ENCODE results near the gene ID2.

The ID2 gene

DNA sequence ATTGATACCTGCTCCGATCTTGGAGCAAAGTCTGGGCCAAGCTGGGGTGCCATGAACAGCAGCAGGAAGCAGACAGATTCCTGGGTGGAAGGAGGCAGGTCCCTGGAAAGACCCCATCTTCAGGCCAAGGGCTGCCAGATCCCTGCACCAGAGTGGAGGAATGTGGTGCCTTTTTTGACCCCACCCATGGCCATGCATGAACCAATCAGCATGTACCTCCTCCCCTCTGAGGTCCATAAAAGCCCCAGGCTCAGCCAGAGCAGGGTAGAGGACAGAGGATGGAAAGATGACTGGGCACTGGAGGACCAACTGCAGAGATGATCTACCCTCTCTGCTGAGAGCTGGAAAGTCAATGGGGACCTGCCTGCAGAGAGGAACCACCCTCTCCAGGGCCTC, 34.4 kb upstream of the ID2 start:
- in situ Hi-C loops (cut with MboI; ENCODE audit: low sequenced_read_pairs) = no loop called here

DNA sequence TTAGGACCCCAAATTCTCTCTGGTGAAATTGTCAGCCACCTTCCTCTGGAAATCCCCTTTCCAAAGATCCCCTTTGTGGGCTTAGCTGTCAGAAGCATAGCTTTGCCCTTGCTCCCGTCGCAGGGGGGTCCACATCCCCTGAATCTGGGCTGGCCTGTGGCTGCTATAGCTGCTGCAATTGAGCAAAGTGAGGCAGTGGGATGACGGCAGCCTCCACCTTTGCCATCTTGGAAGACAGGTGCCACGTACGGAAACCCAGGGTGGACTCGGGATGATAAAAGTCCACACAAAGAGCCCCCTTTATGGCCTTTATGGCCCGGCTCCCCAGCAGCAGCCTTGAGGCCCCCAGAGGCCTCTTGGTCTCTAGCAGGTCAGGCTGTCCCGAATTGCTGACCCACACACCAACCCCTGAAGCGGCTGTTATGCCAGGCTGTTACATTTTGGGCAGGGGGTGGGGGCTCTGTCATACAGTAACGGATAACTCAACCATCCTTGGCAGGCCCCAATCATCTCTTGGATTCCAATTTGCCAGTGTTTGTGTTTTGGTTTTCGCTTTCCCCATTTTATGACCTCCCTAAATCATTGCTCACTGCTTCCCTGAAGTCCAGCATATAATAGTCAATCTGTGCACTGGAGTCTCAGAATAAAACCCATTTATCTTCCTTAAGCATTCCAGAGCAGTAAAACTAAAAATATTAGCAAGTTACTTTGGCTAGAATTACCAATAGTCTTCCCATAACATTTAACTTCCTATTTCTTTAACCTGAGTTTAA, 33.2 kb upstream of the ID2 start:
- in situ Hi-C loops (cut with MboI; ENCODE audit: low sequenced_read_pairs) = no loop called here

DNA sequence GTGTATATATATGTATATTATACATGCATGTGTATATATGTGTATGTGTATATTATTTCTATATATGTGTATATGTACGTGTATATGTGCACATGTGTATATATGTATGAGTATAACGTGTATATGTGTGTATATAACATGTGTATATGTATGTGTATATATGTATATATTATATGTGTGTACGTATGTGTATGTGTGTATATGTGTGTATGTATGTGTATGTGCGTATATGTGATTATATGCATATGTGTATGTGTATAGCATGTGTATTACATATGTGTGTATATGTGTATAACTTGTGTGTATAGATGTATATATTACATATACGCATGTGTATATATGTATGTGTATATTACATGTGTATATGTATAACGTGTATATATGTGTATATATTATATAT, 32.1 kb upstream of the ID2 start:
- in situ Hi-C loops (cut with MboI; ENCODE audit: low sequenced_read_pairs) = no loop called here

DNA sequence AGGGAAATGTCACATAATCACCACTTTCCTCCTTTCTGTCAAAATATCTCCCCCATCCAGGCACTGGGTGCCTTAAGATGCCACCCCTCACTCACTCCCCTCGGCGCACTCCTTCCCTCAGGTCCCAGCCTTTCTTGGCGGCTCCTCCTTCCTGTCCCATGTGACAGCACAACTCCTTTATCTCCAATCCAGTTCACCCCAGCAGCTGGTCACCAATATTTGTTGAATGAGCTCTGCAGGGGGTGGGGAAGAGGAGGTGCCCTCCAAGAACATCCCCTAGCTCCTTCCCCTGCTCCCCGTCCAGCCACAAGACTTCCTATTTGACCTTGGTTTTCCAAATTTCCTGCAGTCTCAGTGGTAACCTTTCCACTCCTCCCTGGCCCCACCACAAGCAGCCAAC, 31.6 kb upstream of the ID2 start:
- in situ Hi-C loops (cut with MboI; ENCODE audit: low sequenced_read_pairs) = no loop called here

DNA sequence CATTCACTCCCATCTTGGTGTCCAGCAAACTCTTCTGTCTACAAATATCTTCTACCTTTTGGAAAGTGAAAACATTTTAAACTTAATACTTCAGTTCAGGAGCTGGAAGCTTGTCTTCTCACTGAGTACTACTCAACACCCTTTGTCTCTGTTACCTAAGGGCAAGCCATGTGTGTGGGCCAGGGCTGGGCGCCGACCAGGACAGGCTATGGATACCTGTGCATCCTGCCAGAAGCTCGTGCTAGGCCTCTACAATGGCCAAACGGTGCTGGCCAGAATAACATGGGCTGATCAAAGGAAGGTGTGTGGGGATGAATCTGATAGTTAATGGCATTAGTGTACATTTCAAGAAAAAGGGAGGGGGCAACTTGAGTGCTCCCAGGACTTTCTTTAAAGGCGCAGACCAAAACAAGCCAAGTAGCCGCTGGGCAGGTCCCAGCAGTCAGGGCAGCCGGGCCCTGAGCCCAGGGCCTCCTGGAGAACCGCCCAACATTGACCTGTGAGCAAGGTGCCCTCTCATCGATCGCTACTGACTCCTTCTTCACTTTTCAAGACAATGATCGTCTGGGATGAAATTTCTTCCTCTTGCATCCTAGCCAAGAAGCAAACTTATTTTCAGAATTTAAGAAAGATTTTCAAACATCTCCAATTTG, 29.0 kb upstream of the ID2 start:
- in situ Hi-C loops (cut with MboI; ENCODE audit: low sequenced_read_pairs) = no loop called here

DNA sequence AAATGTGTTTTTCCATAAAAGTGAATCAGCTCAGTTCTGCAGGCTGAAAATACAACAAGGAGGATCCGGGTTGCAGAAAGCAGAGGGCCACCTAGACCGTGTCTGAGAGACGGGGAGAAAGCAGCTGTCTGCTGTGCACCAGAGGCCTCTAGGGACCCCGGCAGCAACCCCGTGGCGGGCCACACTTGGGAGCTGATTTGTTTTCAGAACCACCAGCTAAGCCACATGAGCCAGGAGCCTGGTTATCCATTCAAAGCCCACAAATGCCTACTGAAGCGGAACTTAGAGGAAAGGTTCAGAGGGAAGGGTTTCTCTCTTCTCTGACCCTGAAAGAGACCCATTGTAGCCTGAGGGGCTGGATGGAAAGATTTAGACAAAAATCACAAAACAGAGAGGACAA, 28.4 kb upstream of the ID2 start:
- in situ Hi-C loops (cut with MboI; ENCODE audit: low sequenced_read_pairs) = no loop called here

DNA sequence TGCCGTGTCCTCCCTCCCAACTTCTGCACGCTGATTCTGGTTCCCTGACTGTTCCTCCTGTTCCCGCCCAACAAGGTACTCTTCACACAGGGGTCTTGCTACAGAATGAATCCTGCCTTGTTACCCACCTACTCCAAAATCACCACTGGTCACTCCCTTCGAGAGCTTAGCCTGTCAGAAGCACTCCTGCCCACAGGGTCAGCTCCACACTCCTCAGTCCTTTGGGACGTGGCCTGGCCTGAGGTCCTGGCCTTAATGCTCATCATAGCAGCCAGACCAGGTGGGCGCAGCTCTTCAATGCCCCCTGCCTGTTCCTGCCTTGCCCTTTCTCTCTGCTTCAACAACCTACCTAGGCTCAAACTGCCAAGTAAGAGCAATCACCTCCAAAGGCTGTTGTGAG, 27.8 kb upstream of the ID2 start:
- in situ Hi-C loops (cut with MboI; ENCODE audit: low sequenced_read_pairs) = no loop called here

DNA sequence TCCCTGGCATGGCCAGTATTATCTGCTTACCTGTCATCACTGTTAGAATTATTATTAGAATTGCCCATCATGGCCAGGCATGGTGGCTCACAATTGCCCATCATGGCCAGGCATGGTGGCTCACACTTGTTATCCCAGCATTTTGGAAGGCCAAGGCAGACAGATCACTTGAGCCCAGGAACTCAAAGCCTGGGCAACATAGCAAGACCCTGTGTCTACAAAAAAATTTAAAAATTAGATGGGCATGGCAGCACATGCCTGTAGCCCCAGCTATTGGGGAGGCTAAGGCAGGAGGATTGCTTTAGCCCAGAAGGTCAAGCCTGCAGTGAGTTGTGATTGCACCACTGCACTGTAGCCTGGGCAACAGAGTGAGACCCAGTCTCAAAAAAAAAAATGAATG, 27.4 kb upstream of the ID2 start:
- in situ Hi-C loops (cut with MboI; ENCODE audit: low sequenced_read_pairs) = no loop called here

DNA sequence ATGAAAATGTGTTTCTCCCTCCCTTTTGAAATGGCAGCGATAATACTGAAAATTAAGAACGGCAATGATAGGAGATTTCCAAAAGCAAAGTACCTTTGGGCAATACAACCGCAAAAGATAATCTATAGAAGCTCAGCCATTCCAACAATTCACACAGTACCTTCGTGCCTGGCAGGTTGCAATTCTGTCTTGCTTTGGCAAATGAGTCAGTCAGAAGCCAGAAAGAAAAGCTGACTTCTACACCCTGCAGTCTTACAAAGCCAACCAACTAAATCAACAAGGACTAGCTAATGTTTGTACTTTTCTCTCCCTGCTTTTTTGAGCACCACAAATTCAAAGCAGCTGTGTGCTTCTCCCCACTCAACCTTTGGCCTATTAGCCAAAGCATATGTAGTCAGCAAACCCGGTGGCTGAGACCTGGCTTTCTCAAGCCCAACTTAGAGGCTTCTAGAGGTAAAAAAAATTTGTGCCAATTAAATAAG, 25.7 kb upstream of the ID2 start:
- in situ Hi-C loops (cut with MboI; ENCODE audit: low sequenced_read_pairs) = no loop called here

DNA sequence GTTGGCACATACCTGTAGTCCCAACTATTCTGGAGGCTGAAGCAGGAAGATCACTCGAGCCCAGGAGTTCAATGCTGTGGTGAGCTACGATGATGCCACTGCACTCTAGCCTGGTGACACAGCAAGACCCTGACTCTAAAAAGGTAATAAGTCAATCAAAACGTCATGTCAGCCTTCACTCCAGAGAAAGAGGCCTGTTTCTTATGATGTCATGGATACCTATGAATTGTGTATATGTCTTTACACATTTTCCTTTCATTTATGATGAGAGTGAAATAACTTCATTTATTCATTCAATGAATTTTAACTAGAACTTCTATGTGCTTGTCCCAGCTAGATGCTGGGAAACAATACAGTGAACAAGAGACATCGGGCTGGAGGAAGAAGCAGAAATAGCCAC, 25.0 kb upstream of the ID2 start:
- in situ Hi-C loops (cut with MboI; ENCODE audit: low sequenced_read_pairs) = no loop called here

DNA sequence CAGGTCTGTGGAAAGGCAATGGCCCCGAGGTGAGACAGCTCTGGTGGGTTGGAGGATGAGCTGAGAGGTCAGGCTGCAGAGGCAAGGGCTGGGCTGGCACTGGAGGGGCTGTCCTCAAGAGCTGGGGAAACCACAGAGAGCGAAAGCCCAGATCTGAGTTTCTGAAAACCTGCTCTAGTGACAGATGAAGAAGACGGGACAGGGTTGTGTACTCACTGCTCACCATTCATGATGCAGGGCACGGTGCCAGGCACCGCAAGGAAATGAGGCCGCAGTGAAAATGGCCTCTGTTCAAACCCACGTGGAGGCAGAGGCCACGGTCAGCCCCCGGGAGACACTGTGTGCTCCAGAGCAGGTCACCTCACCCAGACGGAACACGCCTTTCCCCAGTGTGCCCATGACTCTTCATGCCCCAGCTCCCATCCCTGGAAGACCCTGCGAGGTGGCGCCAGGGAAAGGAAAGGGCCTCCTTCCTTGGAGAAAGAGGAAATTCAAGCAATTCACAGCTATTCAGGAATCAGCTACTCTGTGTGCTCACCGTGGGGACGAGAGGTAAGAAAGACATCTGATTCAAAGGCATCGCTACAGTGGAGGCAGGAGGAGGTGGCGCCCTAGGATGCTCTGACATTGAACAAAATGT, 24.3 kb upstream of the ID2 start:
- in situ Hi-C loops (cut with MboI; ENCODE audit: low sequenced_read_pairs) = no loop called here

DNA sequence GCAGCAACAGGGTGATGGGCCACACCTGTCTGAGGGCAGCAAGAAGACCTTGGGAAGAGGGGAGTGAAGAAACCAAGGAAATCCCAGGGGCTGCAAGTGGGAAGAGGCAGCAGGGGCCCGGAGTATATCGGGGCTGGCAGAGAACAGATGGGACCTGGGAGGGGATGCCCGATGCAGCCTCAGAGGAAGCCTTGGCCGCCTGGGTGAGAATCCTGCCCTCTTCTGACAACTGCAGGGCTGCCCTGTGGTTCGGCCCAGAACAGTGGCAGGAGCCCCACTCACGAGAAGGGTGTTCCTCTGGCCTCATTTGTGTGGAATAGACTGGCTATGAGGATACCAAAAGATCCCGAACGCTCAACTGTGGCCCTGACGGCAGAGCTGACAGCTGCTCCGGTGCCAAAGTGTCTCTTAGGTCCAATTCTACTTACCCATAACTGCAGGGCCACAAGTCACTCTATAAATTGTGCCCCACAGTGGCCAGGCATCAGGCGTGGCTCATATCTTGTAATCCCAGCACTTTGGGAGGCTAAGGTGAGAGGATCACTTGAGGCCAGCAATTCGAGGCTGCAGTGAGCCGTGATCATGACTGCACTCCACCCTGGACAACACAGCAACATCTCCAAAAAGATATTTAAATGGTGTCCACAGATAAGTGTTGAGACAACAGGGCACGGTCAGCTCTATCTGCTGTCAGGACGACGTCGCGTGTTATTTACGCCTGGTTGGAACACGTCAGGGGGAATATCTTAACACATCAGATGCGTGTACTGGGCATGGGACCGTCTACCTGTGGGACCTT, 23.6 kb upstream of the ID2 start:
- in situ Hi-C loops (cut with MboI; ENCODE audit: low sequenced_read_pairs) = no loop called here

DNA sequence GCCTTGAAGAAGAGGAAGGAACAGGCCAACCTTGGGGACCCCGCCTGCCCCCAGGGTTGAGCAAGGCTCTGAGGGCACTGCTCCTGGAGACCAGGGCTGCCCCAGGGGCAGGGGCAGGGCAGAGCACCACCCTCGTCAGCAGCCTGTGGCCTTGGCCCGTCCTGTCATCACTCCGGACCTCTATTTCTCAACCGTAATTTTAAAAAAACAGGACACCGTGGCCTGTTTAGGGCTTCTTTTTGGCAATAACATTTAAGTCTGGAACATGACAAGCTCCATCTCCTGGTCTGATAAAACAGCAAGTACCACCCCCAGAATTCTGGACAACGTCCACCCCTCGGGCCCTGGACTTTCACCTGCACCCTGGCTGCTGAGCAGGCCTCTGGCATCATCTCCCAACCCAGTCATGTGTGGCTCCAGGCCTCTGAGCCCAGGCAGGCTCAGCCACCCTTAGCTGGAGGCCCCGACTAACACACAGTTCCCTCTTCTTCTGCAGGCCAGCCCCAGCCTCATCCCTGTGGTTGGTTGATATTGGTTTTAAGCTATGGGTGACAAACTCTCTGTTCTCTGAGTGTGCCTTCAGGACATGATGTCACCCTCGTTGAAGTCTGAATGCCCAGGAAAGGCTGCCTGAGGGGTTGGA, 22.6 kb upstream of the ID2 start:
- in situ Hi-C loops (cut with MboI; ENCODE audit: low sequenced_read_pairs) = no loop called here

DNA sequence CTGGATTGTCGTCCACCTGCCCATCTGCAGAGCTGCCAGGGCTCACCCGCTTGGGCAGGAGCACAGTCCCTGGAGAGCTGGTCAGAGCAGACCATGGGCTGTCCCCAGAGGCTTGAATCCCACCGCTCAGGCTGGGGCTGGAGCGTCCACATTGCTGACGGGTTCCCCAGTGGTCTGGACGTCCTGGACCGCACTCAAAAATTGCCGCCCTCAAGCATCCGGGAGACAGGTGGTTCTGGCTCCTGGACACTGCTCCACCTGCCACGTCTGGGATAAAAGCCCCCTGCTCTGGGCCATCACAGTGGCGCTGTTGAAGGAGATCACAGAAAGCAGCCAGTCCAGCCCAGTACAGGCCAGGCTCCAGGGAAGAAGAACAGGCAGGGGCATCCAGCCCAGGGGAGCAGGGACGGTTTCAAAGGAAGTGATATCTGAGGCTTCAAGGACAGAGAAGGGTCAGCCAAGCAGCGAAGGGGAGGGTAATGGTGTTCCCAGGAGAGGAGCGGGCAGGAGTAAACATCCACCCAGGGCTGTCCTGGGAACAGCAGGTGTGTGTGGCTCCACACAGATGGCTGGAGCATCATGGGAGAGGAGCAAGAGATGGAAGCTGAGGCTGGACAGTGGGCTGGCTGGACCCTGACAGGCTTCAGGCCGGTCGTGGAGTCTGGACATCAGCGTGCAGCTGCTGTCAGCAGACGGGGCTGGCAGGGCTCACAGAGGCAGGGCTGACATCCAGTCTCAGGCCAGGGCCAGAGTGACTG, 21.9 kb upstream of the ID2 start:
- in situ Hi-C loops (cut with MboI; ENCODE audit: low sequenced_read_pairs) = no loop called here

DNA sequence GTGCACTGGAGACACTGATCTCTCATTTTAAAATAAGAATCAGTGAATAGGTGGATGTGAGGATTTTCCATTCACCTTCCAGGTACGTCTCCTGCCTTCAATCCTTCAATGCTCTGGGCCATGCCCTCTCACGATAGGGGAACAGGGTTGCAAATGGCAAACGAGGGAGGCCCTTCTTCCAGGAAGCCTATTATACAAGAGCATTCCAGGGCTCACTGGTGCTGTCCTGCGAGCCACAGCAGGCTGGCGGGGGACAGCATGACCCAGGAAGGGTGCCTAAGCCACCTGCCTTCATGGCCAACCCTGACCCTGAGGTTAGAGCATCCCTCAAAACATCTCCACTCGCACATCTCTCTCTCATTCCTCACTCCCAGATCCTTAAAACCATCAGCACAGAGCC, 20.6 kb upstream of the ID2 start:
- in situ Hi-C loops (cut with MboI; ENCODE audit: low sequenced_read_pairs) = no loop called here

DNA sequence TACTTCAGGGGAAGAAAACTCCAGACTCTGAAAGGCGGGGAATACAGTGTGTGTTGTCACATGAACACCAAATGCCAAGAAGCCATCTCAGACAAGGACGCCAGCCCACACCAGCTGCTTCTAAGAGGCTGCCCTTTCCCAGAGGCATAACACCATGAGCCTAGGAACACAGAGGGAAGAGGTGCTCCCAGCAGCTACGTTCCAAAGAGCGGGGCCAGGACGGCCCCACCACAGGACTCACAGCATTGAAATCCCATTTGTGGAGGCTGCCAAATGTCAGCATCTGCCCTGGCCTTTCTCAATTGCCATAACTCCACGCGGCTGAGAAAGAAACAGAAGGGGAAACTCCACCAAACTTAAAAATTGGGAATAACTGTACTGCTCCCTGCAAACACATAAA, 20.1 kb upstream of the ID2 start:
- in situ Hi-C loops (cut with MboI; ENCODE audit: low sequenced_read_pairs) = no loop called here

DNA sequence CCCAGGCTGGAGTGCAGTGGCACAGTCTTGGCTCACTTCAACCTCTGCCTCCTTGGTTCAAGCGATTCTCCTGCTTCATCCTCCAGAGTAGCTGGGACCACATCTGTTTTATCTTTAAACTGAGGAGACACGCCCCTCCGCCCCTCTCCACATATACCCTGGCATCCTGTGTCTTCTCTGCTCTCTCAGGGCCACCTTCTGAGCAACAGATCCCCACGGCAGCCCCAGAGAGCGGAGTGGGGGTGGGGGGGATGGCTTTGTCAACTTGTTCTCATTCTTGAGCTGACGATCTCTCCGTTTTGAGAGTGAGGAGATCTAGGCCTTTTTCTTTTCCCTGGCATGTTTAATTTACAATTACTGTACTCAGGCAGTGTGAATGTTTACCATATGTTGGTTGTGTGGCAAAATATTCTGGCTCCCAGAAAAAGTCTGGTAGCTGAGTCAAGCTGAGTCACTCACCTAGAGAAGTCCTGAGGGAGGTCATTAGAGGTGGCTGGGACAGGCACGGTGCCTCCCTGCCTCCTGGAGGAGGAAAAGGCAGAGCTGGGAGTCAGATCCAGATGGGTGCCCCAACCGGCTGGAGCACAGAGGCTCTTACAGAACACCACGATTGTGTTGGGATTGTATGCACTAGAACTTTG, 19.5 kb upstream of the ID2 start:
- in situ Hi-C loops (cut with MboI; ENCODE audit: low sequenced_read_pairs) = no loop called here

DNA sequence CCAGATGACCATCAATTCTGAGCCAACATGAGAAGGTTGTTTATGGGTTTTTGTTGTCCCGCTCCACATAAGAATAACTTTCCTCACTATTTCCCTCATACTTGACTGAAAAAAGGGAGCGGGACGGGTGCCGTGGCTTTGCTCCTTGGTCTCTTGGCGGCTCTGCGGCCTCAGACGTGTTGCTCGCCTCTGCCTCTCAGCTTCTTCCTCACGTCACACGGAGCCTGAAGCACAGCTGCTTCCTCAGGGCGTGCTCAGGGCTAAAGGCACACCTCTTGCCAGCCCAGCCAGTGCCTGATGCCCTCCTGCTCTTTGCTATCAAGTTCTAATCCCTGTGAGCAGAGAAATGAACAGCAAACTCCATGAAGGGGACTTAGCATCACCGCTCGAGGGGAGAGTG, 17.9 kb upstream of the ID2 start:
- in situ Hi-C loops (cut with MboI; ENCODE audit: low sequenced_read_pairs) = no loop called here

DNA sequence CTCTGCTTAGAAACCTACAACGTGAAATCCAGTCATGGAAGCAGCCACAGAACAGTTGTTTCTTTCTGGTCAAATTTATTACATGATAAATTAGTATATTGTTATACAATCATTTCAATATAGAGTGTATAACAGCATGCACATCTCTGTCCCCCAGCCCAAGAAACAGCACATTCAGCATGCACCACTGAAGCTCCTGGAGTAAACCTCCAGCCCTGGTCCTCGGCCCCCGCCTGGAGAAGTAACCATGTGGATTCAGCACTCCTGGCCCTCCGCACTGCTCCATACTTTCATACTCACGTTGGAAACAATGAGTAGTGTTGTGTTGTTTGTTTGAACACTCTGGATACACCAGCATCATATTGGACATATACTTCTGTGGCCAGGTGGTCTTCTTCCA, 15.3 kb upstream of the ID2 start:
- in situ Hi-C loops (cut with MboI; ENCODE audit: low sequenced_read_pairs) = no loop called here
